Measurements from ENCODE around the gene RBPJL. TPM values are rescaled to one million over a fixed set of nuclear protein-coding genes. Genes with fewer than 3 reads are reported as not detected.

RBPJL gene
- total and polyA plus RNA-seq, 2 of the 8 experiments (the other 6 are each of a cell fraction or from before 2014, with no cell fraction given), result 0.67 to 1.3 TPM

GRCh38 chr20:45341939-45342854 lies 35.6 kb downstream of the RBPJL start (continued):
- TF ChIP-seq CHD1 (IDR thresholded peaks at IDR 0.05; ENCODE audit: low read depth, low read length), result no peak
- TF ChIP-seq RAD21 (IDR thresholded peaks at IDR 0.05 in 1 of 2, conservative IDR thresholded peaks at IDR 0.05 in 1 of 2; ENCODE audit: low read depth in 2 of 2, low read length in 2 of 2), result 0 out of 4 replicates have a peak, but pooled peaks of 1 of the 2 experiments have one; percentile 7
- TF ChIP-seq SP4 (IDR thresholded peaks at IDR 0.05; ENCODE audit: low read length), result no peak
- TF ChIP-seq HDAC6 (IDR thresholded peaks at IDR 0.05; ENCODE audit: low read depth, low read length), result no peak
- TF ChIP-seq CHD2 (IDR thresholded peaks at IDR 0.05; ENCODE audit: low read length), result peak; percentile 22; the same call in 1 of the 2 replicates
- TF ChIP-seq, protein P1, sequence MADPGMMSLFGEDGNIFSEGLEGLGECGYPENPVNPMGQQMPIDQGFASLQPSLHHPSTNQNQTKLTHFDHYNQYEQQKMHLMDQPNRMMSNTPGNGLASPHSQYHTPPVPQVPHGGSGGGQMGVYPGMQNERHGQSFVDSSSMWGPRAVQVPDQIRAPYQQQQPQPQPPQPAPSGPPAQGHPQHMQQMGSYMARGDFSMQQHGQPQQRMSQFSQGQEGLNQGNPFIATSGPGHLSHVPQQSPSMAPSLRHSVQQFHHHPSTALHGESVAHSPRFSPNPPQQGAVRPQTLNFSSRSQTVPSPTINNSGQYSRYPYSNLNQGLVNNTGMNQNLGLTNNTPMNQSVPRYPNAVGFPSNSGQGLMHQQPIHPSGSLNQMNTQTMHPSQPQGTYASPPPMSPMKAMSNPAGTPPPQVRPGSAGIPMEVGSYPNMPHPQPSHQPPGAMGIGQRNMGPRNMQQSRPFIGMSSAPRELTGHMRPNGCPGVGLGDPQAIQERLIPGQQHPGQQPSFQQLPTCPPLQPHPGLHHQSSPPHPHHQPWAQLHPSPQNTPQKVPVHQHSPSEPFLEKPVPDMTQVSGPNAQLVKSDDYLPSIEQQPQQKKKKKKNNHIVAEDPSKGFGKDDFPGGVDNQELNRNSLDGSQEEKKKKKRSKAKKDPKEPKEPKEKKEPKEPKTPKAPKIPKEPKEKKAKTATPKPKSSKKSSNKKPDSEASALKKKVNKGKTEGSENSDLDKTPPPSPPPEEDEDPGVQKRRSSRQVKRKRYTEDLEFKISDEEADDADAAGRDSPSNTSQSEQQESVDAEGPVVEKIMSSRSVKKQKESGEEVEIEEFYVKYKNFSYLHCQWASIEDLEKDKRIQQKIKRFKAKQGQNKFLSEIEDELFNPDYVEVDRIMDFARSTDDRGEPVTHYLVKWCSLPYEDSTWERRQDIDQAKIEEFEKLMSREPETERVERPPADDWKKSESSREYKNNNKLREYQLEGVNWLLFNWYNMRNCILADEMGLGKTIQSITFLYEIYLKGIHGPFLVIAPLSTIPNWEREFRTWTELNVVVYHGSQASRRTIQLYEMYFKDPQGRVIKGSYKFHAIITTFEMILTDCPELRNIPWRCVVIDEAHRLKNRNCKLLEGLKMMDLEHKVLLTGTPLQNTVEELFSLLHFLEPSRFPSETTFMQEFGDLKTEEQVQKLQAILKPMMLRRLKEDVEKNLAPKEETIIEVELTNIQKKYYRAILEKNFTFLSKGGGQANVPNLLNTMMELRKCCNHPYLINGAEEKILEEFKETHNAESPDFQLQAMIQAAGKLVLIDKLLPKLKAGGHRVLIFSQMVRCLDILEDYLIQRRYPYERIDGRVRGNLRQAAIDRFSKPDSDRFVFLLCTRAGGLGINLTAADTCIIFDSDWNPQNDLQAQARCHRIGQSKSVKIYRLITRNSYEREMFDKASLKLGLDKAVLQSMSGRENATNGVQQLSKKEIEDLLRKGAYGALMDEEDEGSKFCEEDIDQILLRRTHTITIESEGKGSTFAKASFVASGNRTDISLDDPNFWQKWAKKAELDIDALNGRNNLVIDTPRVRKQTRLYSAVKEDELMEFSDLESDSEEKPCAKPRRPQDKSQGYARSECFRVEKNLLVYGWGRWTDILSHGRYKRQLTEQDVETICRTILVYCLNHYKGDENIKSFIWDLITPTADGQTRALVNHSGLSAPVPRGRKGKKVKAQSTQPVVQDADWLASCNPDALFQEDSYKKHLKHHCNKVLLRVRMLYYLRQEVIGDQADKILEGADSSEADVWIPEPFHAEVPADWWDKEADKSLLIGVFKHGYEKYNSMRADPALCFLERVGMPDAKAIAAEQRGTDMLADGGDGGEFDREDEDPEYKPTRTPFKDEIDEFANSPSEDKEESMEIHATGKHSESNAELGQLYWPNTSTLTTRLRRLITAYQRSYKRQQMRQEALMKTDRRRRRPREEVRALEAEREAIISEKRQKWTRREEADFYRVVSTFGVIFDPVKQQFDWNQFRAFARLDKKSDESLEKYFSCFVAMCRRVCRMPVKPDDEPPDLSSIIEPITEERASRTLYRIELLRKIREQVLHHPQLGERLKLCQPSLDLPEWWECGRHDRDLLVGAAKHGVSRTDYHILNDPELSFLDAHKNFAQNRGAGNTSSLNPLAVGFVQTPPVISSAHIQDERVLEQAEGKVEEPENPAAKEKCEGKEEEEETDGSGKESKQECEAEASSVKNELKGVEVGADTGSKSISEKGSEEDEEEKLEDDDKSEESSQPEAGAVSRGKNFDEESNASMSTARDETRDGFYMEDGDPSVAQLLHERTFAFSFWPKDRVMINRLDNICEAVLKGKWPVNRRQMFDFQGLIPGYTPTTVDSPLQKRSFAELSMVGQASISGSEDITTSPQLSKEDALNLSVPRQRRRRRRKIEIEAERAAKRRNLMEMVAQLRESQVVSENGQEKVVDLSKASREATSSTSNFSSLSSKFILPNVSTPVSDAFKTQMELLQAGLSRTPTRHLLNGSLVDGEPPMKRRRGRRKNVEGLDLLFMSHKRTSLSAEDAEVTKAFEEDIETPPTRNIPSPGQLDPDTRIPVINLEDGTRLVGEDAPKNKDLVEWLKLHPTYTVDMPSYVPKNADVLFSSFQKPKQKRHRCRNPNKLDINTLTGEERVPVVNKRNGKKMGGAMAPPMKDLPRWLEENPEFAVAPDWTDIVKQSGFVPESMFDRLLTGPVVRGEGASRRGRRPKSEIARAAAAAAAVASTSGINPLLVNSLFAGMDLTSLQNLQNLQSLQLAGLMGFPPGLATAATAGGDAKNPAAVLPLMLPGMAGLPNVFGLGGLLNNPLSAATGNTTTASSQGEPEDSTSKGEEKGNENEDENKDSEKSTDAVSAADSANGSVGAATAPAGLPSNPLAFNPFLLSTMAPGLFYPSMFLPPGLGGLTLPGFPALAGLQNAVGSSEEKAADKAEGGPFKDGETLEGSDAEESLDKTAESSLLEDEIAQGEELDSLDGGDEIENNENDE (IDR thresholded peaks at IDR 0.05; ENCODE audit: insufficient replicate concordance, low read length), result no peak
- TF ChIP-seq TAF1 (IDR thresholded peaks at IDR 0.05; ENCODE audit: low read depth, low read length), result peak; percentile 62
- TF ChIP-seq TBP (IDR thresholded peaks at IDR 0.05; ENCODE audit: low read depth, low read length), result peak; percentile 40; the same call in 1 of the 2 replicates
- no peak for TF ChIP-seq CTBP2 (IDR thresholded peaks at IDR 0.05; ENCODE audit: borderline replicate concordance, insufficient read depth, insufficient read length, low read length)
- TF ChIP-seq SIX5 (IDR thresholded peaks at IDR 0.05; ENCODE audit: low read depth, low read length), result no peak
